NCI-H2107 treated with DMSO at 0.1 percent for 48 hours (cell line): ENCODE measurements around the gene TMPRSS13.

Experiments used
- DNase-seq: peaks from one replicate; lab custom pipeline; 2025; ENCODE audit not compliant: unreplicated experiment; lab: John Stamatoyannopoulos, UW

The TMPRSS13 gene

DNA sequence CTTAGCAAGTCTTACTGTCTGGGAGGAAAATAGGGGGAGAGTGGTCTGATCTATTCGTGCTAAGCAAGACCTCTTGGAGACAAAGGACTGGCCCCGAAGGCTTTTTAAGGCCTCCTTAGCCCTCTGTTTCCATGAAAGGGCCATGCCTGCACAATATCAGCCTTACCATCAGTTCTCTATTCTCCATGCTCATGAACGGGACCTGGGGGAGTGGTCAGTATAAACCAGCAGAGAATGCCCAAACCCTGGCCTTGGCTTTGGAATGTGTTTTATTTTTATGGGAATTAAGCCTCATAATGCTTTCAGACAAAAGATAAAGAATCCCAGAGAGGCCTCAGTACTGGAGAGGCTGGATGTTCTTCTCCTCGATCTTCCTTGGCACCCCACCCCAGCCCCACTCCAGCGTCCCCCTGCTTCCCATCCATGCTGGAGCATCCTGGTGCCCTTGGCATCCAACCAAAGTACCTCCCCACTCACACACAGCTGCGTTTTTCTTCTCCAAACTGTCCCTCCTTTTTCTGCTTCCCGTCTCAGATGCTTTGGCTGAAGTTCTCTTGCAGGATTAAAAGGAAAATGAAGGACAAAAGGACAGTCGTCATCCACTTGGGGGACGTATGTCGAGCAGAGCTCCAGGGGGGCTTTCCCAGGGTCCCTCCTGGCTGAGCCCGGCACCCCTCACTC, 71.3 kb downstream of the TMPRSS13 start:
- no peak for DNase-seq

DNA sequence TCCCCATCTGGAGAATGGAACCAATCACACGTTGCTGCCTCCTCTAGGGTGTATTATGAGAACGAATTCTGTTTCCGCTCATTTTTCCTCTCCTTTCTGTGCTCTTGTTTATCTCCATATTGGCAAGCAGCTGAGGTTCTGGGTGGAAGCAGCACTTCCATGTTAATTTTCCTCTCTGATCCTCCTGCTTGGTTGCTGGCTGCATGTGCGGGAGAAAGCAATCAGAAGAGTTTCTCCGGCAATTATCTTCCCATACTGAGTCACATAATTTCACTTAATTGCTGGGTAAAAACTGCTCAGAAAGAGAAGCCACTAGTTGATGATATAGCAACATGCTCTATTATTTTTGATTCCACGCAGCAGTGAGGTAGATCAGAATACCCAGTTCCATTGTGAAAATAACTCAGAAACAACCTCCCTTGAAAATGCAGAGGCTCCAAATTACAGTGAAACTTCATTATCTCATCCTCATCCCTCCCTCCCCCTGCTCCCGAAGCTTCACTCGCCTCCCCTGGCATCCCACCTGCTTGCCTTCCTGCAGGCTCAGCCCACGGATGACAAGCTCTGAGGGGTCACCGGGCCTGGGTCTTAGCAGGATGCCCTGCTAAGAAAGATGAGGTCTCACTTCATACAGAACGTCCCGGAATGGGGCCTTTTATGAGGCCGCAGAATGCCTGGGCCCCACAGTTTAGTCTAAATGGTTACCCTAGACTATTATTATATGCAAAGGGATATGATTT, 73.1 kb downstream of the TMPRSS13 start:
- no peak for DNase-seq

DNA sequence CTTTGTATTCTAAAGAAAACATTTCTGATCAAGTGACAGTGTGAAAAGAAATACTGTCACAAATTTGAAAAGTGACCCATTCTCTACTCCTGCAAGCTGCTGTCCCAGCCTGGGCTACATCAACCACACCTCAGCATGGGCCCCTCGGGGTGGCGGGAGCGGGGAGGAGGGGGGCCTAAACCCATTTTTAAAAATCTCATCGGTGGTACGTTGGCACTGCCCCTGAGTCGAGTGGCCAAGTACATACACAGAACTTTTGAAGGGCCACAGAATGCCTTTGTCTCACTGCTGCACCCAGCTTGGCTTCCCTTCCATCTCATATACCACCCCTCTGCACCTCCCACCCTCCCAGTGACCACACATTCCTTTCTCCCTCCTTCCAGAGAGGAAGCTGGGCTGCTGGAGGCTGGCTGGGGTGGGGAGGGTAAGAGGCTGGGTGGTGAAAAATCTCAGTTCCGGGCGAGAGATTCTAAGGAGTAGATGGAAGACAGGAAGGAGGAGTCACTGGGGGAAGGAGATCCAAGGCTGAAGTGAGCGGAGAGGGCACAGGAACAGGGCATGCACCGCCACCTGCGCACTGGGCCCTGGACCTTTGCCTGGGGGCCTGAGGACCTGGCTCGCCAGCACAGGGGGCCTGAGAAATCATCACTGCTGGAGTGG, 73.9 kb downstream of the TMPRSS13 start:
- no peak for DNase-seq

DNA sequence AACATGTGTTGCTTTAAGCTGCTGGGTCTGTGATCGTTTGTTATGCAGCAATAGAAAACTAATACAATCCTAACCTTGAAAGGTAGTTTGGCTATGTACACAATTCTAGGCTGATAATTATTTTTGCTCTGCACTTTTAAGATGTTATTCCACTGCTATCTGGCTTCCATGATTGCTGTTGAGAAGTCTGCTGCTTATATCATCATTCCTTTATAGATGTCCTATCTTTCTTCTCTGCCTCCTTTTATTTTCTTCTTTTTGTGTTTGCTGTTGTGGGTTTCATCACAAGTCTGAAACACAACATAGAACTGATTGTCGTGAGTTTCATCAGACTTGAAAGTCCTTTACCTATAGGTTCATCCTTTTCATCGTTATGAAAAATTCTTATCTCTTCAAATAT, 76.9 kb downstream of the TMPRSS13 start:
- DNase-seq, result no peak

DNA sequence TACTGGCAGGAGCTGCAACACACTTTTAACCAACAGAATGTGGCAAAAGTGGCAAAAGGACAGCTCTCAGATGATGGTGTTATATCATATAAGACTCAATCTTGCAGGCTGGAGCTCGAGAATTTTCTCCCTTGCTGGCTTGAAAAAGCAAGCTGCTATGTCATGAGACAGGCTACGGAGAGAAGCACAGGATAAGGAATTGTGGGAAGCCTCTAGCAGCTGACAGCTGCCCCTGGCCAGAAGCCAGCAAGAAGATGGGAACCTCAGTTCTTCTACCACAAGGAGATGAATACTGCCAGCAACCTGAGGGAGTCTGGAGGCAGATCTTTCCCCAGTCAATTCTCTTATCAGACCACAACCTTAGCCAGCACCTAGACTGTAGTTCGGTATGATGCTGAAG, 77.3 kb downstream of the TMPRSS13 start:
- DNase-seq, result no peak

DNA sequence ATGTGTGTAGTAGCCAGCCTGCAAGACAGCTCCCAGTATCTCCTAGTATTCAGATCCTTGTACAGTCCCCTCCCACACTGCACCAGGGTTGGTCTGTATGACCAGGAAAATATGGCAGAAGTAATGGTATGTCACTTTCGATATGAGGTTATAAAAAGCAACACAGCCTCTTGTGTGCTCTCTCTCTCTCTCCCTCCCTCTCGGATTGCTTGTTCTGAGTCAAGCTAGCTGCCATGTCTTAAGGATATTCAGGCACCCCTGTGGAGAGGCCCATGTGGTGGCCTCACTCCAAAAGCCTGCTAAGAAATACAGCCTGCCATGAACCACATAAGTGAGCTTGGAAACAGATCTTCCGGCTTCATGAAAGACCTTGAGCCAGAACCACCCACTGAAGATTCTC, 78.1 kb downstream of the TMPRSS13 start:
- DNase-seq, result no peak
